GM23338 (cell line): ENCODE data around the gene FAM98C. TPM values are rescaled to one million over a fixed set of nuclear protein-coding genes. Genes with fewer than 3 reads are reported as not detected.

ENCODE experiments used
- ATAC-seq: fragments of 200-7000 bp; cut with Tn5 transposase; 3 replicates; pipeline ENCODE4 v1.9.1; 2020
- DNase-seq: peaks from one replicate; pipeline ENCODE4 v3.0.0-alpha.2; 2015; ENCODE audit warnings: low spot score
- H2AFZ ChIP-seq: fragments of 200-600 bp; sonication (generic); 2 replicates; pipeline ENCODE4 v1.8.0; 2016; ENCODE audit warnings: antibody characterized with exemption, mild to moderate bottlenecking, moderate library complexity
- H3F3A ChIP-seq: fragments of 200-600 bp; sonication (generic); replicated peaks from 2 replicates; pipeline ENCODE4 v1.8.0; 2017; ENCODE audit warnings: antibody characterized with exemption, mixed run types, low read depth
- H3K27ac ChIP-seq: fragments of 200-600 bp; sonication (generic); 2 replicates; pipeline ENCODE4 v1.6.1; 2016; ENCODE audit warnings: low read depth
- H3K27me3 ChIP-seq: fragments of 200-600 bp; sonication (generic); 2 replicates; pipeline ENCODE4 v1.8.0; 2016; ENCODE audit warnings: mild to moderate bottlenecking, mixed run types, moderate library complexity; ENCODE audit not compliant: insufficient read depth
- H3K36me3 ChIP-seq: fragments of 200-600 bp; sonication (generic); 2 replicates; pipeline ENCODE4 v1.8.0; 2016; ENCODE audit warnings: mild to moderate bottlenecking; ENCODE audit not compliant: insufficient read depth
- H3K4me1 ChIP-seq: fragments of 200-600 bp; sonication (generic); 2 replicates; pipeline ENCODE4 v1.8.0; 2016; ENCODE audit warnings: mild to moderate bottlenecking, moderate library complexity; ENCODE audit not compliant: insufficient read depth
- H3K4me2 ChIP-seq: fragments of 200-600 bp; sonication (generic); 2 replicates; pipeline ENCODE4 v1.7.1; 2017; ENCODE audit warnings: mixed run types
- H3K4me3 ChIP-seq: fragments of 200-600 bp; sonication (generic); 2 replicates; pipeline ENCODE4 v1.6.1; 2016; ENCODE audit warnings: mixed run types
- H3K79me2 ChIP-seq: fragments of 200-600 bp; sonication (generic); replicated peaks from 2 replicates; pipeline ENCODE4 v1.8.0; 2017; ENCODE audit warnings: mild to moderate bottlenecking; ENCODE audit not compliant: insufficient read depth
- H3K9me2 ChIP-seq: fragments of 200-600 bp; sonication (generic); 2 replicates; pipeline ENCODE4 v1.8.0; 2017; ENCODE audit not compliant: insufficient read depth
- H4K20me1 ChIP-seq: fragments of 200-600 bp; sonication (generic); replicated peaks from 2 replicates; pipeline ENCODE4 v1.8.0; 2017; ENCODE audit warnings: mild to moderate bottlenecking; ENCODE audit not compliant: insufficient read depth
- H3K27ac Mint-ChIP-seq: 2 replicates; pipeline ENCODE4 v1.8.0; 2020; ENCODE audit warnings: inconsistent platforms, mild to moderate bottlenecking, moderate library complexity, mixed read lengths
- H3K27me3 Mint-ChIP-seq: 3 replicates; pipeline ENCODE4 v1.8.0; 2022; ENCODE audit warnings: low read depth, mild to moderate bottlenecking, moderate library complexity, mixed read lengths, inconsistent platforms; ENCODE audit not compliant: insufficient read depth, poor library complexity
- H3K36me3 Mint-ChIP-seq: 3 replicates; pipeline ENCODE4 v1.8.0; 2021; ENCODE audit warnings: low read depth, mild to moderate bottlenecking, inconsistent platforms, moderate library complexity, mixed read lengths
- H3K4me1 Mint-ChIP-seq: 3 replicates; pipeline ENCODE4 v1.8.0; 2020; ENCODE audit warnings: mild to moderate bottlenecking, inconsistent platforms, mixed read lengths
- H3K4me3 Mint-ChIP-seq: 3 replicates; pipeline ENCODE4 v1.8.0; 2021; ENCODE audit warnings: moderate library complexity, mild to moderate bottlenecking, inconsistent platforms, mixed read lengths
- H3K9me3 Mint-ChIP-seq: 3 replicates; pipeline ENCODE4 v1.8.0; 2020; ENCODE audit warnings: moderate library complexity, mild to moderate bottlenecking, inconsistent platforms, mixed read lengths
- CREB1 ChIP-seq: fragments of 250-450 bp; sonication (Bioruptor Pico); IDR thresholded peaks from 2 replicates; pipeline ENCODE4 v1.5.0; 2020; ENCODE audit warnings: low read depth, mild to moderate bottlenecking, moderate library complexity
- NANOG ChIP-seq: IDR thresholded peaks from 2 replicates; pipeline ENCODE4 v1.6.1; 2016; ENCODE audit warnings: antibody characterized with exemption, borderline replicate concordance
- POLR2AphosphoS5 ChIP-seq: IDR thresholded peaks from 2 replicates; pipeline ENCODE4 v1.6.1; 2016; ENCODE audit warnings: antibody characterized with exemption, low read depth
- STAT1 ChIP-seq: IDR thresholded peaks from one replicate; pipeline ENCODE4 v1.6.1; 2016; ENCODE audit warnings: antibody characterized with exemption; ENCODE audit not compliant: unreplicated experiment
- polyA plus RNA-seq: library from polyadenylated mRNA; unstranded; fragments of >200 nt; fragmentation: Nextera tagmentation; extraction: Ambion mirVana; gene quantifications from 2 replicates; pipeline ENCODE4 v1.2.1, GENCODE V29; 2016
- total RNA-seq: library from RNA; depleted of rRNA; stranded (reverse); fragments of >200 nt; shearing (Covaris generic); gene quantifications from 2 replicates; pipeline ENCODE4 v1.2.3, GENCODE V29; 2014
- TF ChIP-seq, protein P1 (sequence below), 2 experiments: fragments of 200-600 bp in 1 of 2; sonication (generic) in 1 of 2; conservative IDR thresholded peaks; 2 replicates each; pipeline versions ENCODE4 v1.5.1 to v1.6.1; 2016 to 2017; ENCODE audit warnings: antibody characterized with exemption in 2 of 2, low read depth in 2 of 2, mild to moderate bottlenecking in 2 of 2, moderate library complexity in 1 of 2
- TF ChIP-seq, protein P2 (sequence below): IDR thresholded peaks from one replicate; pipeline ENCODE4 v1.6.1; 2018; ENCODE audit warnings: antibody characterized with exemption; ENCODE audit not compliant: unreplicated experiment
- TF ChIP-seq, protein P3 (sequence below): IDR thresholded peaks from 2 replicates; pipeline ENCODE4 v1.6.1; 2016; ENCODE audit warnings: antibody characterized with exemption

FAM98C gene
- total and polyA plus RNA-seq, 2 experiments from 2014 or later = 4.3 to 7.6 TPM

DNA sequence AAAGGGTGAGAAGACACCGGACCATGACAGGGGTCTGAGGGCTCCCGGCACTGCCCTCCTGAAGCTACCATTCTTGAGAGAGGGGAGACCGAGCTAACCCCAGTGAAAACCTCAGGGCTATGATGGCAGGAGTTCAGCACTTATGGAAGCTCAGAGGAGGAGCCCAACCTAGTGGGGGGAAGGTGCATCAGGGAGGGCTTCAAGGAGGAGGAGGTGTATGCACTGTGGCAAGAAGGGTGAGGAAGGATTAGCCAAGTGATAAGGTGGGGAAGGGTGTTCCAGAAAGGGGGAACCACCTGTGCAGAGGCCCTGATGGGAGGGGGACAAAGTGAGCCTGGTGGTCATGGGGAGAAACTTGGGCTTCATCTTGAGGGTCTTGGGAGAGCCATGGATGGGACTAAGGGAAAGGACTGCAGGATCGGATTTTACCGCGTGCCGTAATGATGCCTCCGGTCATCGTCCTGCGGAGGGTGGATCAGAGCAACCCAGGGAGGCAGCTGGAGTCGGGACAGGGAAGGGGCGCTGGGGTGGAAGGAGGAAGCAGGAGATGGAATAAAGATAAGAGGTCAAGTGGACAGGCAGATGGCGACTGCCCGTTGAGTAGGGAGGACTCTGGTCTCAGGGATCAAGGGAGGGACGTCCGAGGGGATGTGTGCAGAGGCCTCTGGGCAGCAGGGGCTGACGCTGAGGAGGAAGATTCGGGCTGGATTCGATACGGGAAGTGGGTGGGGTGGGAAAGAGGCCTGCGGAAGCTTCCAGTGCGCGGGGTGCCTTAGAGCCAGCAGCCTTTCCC, 41.9 kb upstream of the FAM98C start:
- Mint-ChIP-seq H3K27ac (no peak overlapping the region), H3K36me3 (no peaks in the 10 kb centered on the region; the same call in 2 of the 3 replicates), H3K9me3 (peaks cover 7% of the 10 kb centered on the region; the same call in 2 of the 3 replicates), H3K4me3 (peak overlapping the region; percentile 91), H3K4me1 (peaks cover 17% of the 10 kb centered on the region), H3K27me3 (peaks cover 26% of the 10 kb centered on the region)
- Histone ChIP-seq H3K27ac (no peak overlapping the region), H3K9me2 (no peaks in the 10 kb centered on the region), H3K4me1 (peaks cover 12% of the 10 kb centered on the region), H3F3A (0 out of 2 replicates have a peak, but pooled peaks cover 11% of the 10 kb centered on the region), H4K20me1 (no peaks in the 10 kb centered on the region; the same call in 1 of the 2 replicates), H3K27me3 (peaks cover 29% of the 10 kb centered on the region), H3K36me3 (no peaks in the 10 kb centered on the region), H2AFZ (peak overlapping the region; percentile 85), H3K4me3 (peak overlapping the region; percentile 92), H3K4me2 (peak overlapping the region; percentile 90), H3K79me2 (no peaks in the 10 kb centered on the region)
- TF ChIP-seq CREB1 (no peak), STAT1 (no peak), NANOG (no peak)
- TF ChIP-seq, protein P1, sequence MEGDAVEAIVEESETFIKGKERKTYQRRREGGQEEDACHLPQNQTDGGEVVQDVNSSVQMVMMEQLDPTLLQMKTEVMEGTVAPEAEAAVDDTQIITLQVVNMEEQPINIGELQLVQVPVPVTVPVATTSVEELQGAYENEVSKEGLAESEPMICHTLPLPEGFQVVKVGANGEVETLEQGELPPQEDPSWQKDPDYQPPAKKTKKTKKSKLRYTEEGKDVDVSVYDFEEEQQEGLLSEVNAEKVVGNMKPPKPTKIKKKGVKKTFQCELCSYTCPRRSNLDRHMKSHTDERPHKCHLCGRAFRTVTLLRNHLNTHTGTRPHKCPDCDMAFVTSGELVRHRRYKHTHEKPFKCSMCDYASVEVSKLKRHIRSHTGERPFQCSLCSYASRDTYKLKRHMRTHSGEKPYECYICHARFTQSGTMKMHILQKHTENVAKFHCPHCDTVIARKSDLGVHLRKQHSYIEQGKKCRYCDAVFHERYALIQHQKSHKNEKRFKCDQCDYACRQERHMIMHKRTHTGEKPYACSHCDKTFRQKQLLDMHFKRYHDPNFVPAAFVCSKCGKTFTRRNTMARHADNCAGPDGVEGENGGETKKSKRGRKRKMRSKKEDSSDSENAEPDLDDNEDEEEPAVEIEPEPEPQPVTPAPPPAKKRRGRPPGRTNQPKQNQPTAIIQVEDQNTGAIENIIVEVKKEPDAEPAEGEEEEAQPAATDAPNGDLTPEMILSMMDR (conservative IDR thresholded peaks at IDR 0.05; ENCODE audit: low read depth in 2 of 2) = no peak
- TF ChIP-seq, protein P2, sequence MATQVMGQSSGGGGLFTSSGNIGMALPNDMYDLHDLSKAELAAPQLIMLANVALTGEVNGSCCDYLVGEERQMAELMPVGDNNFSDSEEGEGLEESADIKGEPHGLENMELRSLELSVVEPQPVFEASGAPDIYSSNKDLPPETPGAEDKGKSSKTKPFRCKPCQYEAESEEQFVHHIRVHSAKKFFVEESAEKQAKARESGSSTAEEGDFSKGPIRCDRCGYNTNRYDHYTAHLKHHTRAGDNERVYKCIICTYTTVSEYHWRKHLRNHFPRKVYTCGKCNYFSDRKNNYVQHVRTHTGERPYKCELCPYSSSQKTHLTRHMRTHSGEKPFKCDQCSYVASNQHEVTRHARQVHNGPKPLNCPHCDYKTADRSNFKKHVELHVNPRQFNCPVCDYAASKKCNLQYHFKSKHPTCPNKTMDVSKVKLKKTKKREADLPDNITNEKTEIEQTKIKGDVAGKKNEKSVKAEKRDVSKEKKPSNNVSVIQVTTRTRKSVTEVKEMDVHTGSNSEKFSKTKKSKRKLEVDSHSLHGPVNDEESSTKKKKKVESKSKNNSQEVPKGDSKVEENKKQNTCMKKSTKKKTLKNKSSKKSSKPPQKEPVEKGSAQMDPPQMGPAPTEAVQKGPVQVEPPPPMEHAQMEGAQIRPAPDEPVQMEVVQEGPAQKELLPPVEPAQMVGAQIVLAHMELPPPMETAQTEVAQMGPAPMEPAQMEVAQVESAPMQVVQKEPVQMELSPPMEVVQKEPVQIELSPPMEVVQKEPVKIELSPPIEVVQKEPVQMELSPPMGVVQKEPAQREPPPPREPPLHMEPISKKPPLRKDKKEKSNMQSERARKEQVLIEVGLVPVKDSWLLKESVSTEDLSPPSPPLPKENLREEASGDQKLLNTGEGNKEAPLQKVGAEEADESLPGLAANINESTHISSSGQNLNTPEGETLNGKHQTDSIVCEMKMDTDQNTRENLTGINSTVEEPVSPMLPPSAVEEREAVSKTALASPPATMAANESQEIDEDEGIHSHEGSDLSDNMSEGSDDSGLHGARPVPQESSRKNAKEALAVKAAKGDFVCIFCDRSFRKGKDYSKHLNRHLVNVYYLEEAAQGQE = no peak
- TF ChIP-seq, protein P3, sequence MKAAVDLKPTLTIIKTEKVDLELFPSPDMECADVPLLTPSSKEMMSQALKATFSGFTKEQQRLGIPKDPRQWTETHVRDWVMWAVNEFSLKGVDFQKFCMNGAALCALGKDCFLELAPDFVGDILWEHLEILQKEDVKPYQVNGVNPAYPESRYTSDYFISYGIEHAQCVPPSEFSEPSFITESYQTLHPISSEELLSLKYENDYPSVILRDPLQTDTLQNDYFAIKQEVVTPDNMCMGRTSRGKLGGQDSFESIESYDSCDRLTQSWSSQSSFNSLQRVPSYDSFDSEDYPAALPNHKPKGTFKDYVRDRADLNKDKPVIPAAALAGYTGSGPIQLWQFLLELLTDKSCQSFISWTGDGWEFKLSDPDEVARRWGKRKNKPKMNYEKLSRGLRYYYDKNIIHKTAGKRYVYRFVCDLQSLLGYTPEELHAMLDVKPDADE = no peak
- ATAC-seq = peak; percentile 1; the same call in 2 of the 3 replicates
- no peak for DNase-seq

DNA sequence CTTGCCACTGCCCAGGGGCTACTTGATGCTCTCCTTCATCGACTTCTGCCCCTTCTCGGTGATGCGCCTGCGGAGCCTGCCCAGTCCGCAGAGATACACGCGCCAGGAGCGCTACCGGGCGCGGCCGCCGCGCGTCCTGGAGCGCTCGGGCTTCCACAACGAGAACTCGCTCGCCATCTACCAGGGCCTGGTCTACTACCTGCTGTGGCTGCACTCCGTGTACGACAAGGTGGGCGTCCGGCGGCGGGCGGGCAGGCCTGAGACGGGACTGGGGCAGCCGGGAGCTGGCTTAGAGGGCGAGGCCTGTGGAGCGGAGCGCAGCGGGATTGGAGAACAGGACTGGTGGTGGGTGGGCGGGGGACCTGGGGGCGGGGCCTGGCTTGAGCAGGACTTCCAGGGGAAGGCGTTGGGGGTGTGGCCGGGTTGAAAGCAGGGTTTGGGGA, 41.2 kb upstream of the FAM98C start:
- peaks cover 15% of the 10 kb centered on the region for H3K4me1 Mint-ChIP-seq
- Histone ChIP-seq H3F3A (0 out of 2 replicates have a peak, but pooled peaks cover 11% of the 10 kb centered on the region), H3K9me2 (no peaks in the 10 kb centered on the region), H3K27me3 (peaks cover 29% of the 10 kb centered on the region), H3K27ac (peak overlapping the region; percentile 92; the same call in 1 of the 2 replicates), H4K20me1 (no peaks in the 10 kb centered on the region; the same call in 1 of the 2 replicates), H2AFZ (peak overlapping the region; percentile 92), H3K4me1 (peaks cover 12% of the 10 kb centered on the region), H3K79me2 (no peaks in the 10 kb centered on the region), H3K4me2 (peak overlapping the region; percentile 90), H3K36me3 (no peaks in the 10 kb centered on the region), H3K4me3 (peak overlapping the region; percentile 92)
- TF ChIP-seq CREB1 (no peak), POLR2AphosphoS5 (peak; percentile 85)
- DNase-seq (peak; percentile 99), ATAC-seq (peak; percentile 81)
- H3K9me3 Mint-ChIP-seq = peaks cover 7% of the 10 kb centered on the region; the same call in 2 of the 3 replicates
- peak overlapping the region; percentile 92 for H3K27ac Mint-ChIP-seq
- peaks cover 26% of the 10 kb centered on the region for H3K27me3 Mint-ChIP-seq
- H3K4me3 Mint-ChIP-seq = peak overlapping the region; percentile 91
- H3K36me3 Mint-ChIP-seq = no peaks in the 10 kb centered on the region; the same call in 2 of the 3 replicates
